Spinal cord (tissue), 10 donors: Measurements from ENCODE around the gene SLAIN1. TPM values are rescaled to one million over a fixed set of nuclear protein-coding genes. Genes with fewer than 3 reads are reported as not detected.

Experiments used
- DNase-seq, 6 donors: peaks; one replicate each; pipeline versions ENCODE4 v3.0.0 to v3.0.0-alpha.2; 2013 to 2015; ENCODE audit warnings: low spot score in 6 of 6, low read depth in 4 of 6
- H3K27ac ChIP-seq: one replicate; pipeline ENCODE4 v1.5.1; 2013; ENCODE audit warnings: low read depth, low read length, control low read depth
- H3K27me3 ChIP-seq: one replicate; pipeline ENCODE4 v1.6.1; 2013; ENCODE audit warnings: low read length; ENCODE audit not compliant: control insufficient read depth, insufficient read depth
- H3K36me3 ChIP-seq: one replicate; pipeline ENCODE4 v1.6.1; 2013; ENCODE audit warnings: low read length; ENCODE audit not compliant: control insufficient read depth, insufficient read depth
- H3K4me1 ChIP-seq: one replicate; pipeline ENCODE4 v1.6.1; 2013; ENCODE audit warnings: low read length; ENCODE audit not compliant: control insufficient read depth, insufficient read depth
- H3K4me3 ChIP-seq: one replicate; pipeline ENCODE4 v1.5.1; 2013; ENCODE audit warnings: low read depth, low read length, control low read depth
- H3K9me3 ChIP-seq: one replicate; pipeline ENCODE4 v1.6.1; 2013; ENCODE audit warnings: low read length; ENCODE audit not compliant: control insufficient read depth, insufficient read depth
- WGBS: methylation state at CpG from one replicate; pipeline ENCODE4 v1.1.5; 2013; ENCODE audit warnings: missing lambda C conversion rate; ENCODE audit not compliant: insufficient coverage; 5-methylcytosine and 5-hydroxymethylcytosine counted together
- polyA plus RNA-seq, 2 donors: library from polyadenylated mRNA; unstranded; fragments of 120-200 nt; gene quantifications; one replicate each; pipeline ENCODE4 v1.2.1, GENCODE V29; 2013; ENCODE audit not compliant: insufficient read length in 2 of 2
- small RNA-seq: library from RNA; depleted of rRNA; stranded (forward); fragments of <200 nt; gene quantifications from one replicate; pipeline ENCODE3, GENCODE V24; 2014; ENCODE audit warnings: low replicate concordance
- total RNA-seq, 2 donors: library from RNA; depleted of rRNA in 1 of 2; stranded (reverse); fragments of 120-200 nt in 1 of 2; fragments of >200 nt in 1 of 2; gene quantifications; one replicate each; pipeline versions ENCODE4 v1.2.3 to v1.2.4, GENCODE V29; 2013 to 2014
- donor health status: healthy.

The SLAIN1 gene
- total and polyA plus RNA-seq, 4 donors = 72.6 to 175 (median 98.0) TPM

GRCh38 chr13:77810878-77811277 is 113.4 kb downstream of the SLAIN1 start:
- Histone ChIP-seq H3K27me3 (no peaks in the 10 kb centered on the region), H3K4me3 (no peak overlapping the region), H3K4me1 (no peaks in the 10 kb centered on the region), H3K36me3 (no peaks in the 10 kb centered on the region), H3K27ac (no peak overlapping the region), H3K9me3 (no peaks in the 10 kb centered on the region)
- WGBS = 100% methylated on average over 1 of the region's 3 CpGs
- peak in 1 of 6 donors; percentile 13 for DNase-seq

DNA sequence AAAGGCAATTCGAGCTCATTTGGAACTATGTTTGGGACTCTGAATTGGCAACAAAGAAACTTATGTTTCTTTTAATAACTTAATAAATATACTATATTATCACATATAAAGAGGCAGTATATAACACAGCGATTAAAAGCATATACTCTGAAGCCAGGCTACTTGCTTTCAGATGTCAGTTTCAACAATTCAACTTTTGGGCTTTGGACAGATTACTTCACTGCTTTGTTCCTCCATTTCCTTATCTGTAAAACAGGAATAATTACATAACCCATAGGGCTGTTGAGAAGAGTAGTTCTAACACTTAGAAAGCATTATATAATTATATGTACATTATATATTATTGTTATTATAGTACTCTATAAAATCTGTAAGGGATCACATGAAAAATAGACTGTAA is 113.9 kb downstream of the SLAIN1 start:
- Histone ChIP-seq H3K36me3 (no peaks in the 10 kb centered on the region), H3K27ac (no peak overlapping the region), H3K9me3 (no peaks in the 10 kb centered on the region), H3K4me1 (no peaks in the 10 kb centered on the region), H3K4me3 (no peak overlapping the region), H3K27me3 (no peaks in the 10 kb centered on the region)
- no peak for DNase-seq
- no CpG with 5 or more reads among the region's 2 CpGs for WGBS

GRCh38 chr13:77811981-77812380 is 114.5 kb downstream of the SLAIN1 start:
- no peaks in the 10 kb centered on the region for H3K4me1 ChIP-seq
- no peak for DNase-seq
- H3K9me3 ChIP-seq = no peaks in the 10 kb centered on the region
- no peaks in the 10 kb centered on the region for H3K36me3 ChIP-seq
- no peak overlapping the region for H3K27ac ChIP-seq
- no peaks in the 10 kb centered on the region for H3K27me3 ChIP-seq
- no peak overlapping the region for H3K4me3 ChIP-seq

Small RNA genes within 50 kb of the gene (small RNA-seq; reads per million reads assigned to genes)
- gene MIR3665 (not detected), gene SPTLC1P5 (not detected)

Other genes starting within 250 kb of the SLAIN1 start
- gene SCEL, start 162.0 kb upstream of the SLAIN1 start, total RNA-seq = under 1 TPM; 0.10 to 0.11 TPM
- under 1 TPM in 1 of 2 donors, not detected in 1; 0.12 TPM for gene SCEL, start 162.0 kb upstream of the SLAIN1 start, polyA plus RNA-seq
- gene EDNRB, start 221.1 kb downstream of the SLAIN1 start, total RNA-seq = 100 to 1,000 TPM; 154 to 287 TPM
- gene EDNRB, start 221.1 kb downstream of the SLAIN1 start, polyA plus RNA-seq = 100 to 1,000 TPM; 185 to 324 TPM